Breast epithelium (tissue), 4 donors: ENCODE data around the gene RNPC3. TPM values are rescaled to one million over a fixed set of nuclear protein-coding genes. Genes with fewer than 3 reads are reported as not detected.
A peak's percentile ranks its signal among the peaks of the same experiment; 100 is the strongest.

Experiments used
- DNase-seq, 2 donors: peaks; one replicate each; pipeline ENCODE4 v3.0.0-alpha.2; 2019; ENCODE audit warnings: low spot score in 2 of 2
- H3K27ac ChIP-seq, 2 donors: fragments of 200-600 bp; sonication (generic) in 1 of 2; one replicate each; pipeline ENCODE4 v1.5.1; 2016 to 2019; ENCODE audit warnings: mild to moderate bottlenecking in 1 of 2
- H3K27me3 ChIP-seq, 2 donors: fragments of 200-600 bp; sonication (generic) in 1 of 2; one replicate each; pipeline versions ENCODE4 v1.5.1 to v1.6.0; 2017 to 2019; ENCODE audit warnings: control low read depth in 1 of 2, mild to moderate bottlenecking in 1 of 2
- H3K36me3 ChIP-seq: fragments of 200-600 bp; one replicate; pipeline ENCODE4 v1.5.1; 2019
- H3K4me1 ChIP-seq, 2 donors: fragments of 200-600 bp; sonication (generic); one replicate each; pipeline ENCODE4 v1.5.1; 2016 to 2019; ENCODE audit warnings: control low read depth in 1 of 2
- H3K4me3 ChIP-seq, 3 donors: fragments of 200-600 bp; sonication (generic); 1 replicate in 2 of 3; 2 replicates in 1 of 3; pipeline ENCODE4 v1.5.1; 2016 to 2019; ENCODE audit warnings: mild to moderate bottlenecking in 3 of 3, moderate library complexity in 2 of 3
- H3K9me3 ChIP-seq, 2 donors: fragments of 200-600 bp; sonication (generic) in 1 of 2; one replicate each; pipeline ENCODE4 v1.5.1; 2016 to 2019; ENCODE audit warnings: control low read depth in 1 of 2
- POLR2A ChIP-seq: fragments of 450-650 bp; IDR thresholded peaks from one replicate; pipeline ENCODE4 v1.6.1; 2016; ENCODE audit warnings: antibody characterized with exemption, mild to moderate bottlenecking, moderate library complexity
- POLR2AphosphoS5 ChIP-seq, 3 donors: sonication (generic); formaldehyde crosslinking; IDR thresholded peaks; one replicate each; pipeline ENCODE4 v1.6.1; 2017; ENCODE audit warnings: antibody characterized with exemption in 3 of 3
- intact Hi-C: fragments of 100-400 bp; cut with DNase I; formaldehyde crosslinking; loops from one replicate; pipeline ENCODE4 v1.15.1; 2023; ENCODE audit warnings: low total_unique reads
- total RNA-seq, 3 donors: library from RNA; depleted of rRNA; stranded (reverse); fragments of >200 nt; gene quantifications; one replicate each; pipeline ENCODE4 v1.1.0, GENCODE V29; 2016
- TF ChIP-seq, protein P1 (sequence below), 3 donors: fragments of 450-650 bp; IDR thresholded peaks; one replicate each; pipeline ENCODE4 v1.5.1; 2016 to 2017; ENCODE audit warnings: antibody characterized with exemption in 3 of 3, mild to moderate bottlenecking in 3 of 3, moderate library complexity in 3 of 3

Gene RNPC3
- total RNA-seq, 3 donors from 2014 or later: 41.0 to 67.8 (median 58.7) TPM

- H3K27ac ChIP-seq: peak overlapping the region in 1 of 2 donors; percentile 65
- no peak for DNase-seq
- TF ChIP-seq POLR2A (no peak), POLR2AphosphoS5 (IDR thresholded peaks at IDR 0.05) (no peak)
- TF ChIP-seq, protein P1, sequence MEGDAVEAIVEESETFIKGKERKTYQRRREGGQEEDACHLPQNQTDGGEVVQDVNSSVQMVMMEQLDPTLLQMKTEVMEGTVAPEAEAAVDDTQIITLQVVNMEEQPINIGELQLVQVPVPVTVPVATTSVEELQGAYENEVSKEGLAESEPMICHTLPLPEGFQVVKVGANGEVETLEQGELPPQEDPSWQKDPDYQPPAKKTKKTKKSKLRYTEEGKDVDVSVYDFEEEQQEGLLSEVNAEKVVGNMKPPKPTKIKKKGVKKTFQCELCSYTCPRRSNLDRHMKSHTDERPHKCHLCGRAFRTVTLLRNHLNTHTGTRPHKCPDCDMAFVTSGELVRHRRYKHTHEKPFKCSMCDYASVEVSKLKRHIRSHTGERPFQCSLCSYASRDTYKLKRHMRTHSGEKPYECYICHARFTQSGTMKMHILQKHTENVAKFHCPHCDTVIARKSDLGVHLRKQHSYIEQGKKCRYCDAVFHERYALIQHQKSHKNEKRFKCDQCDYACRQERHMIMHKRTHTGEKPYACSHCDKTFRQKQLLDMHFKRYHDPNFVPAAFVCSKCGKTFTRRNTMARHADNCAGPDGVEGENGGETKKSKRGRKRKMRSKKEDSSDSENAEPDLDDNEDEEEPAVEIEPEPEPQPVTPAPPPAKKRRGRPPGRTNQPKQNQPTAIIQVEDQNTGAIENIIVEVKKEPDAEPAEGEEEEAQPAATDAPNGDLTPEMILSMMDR (IDR thresholded peaks at IDR 0.05): no peak
Observed at GRCh38 chr1:103525114-103525606, 339 bp upstream of the RNPC3 start.

GRCh38 chr1:103527331-103527730 is 1.8 kb downstream of the RNPC3 start:
- no peaks in the 10 kb centered on the region for H3K9me3 ChIP-seq
- H3K4me3 ChIP-seq: peak overlapping the region; percentile 70 to 94 (median 91)
- DNase-seq: no peak
- intact Hi-C loops: no loop called here
- H3K27ac ChIP-seq: no peak overlapping the region
- no peak for TF ChIP-seq POLR2AphosphoS5 (IDR thresholded peaks at IDR 0.05)
- TF ChIP-seq POLR2A: no peak
- TF ChIP-seq, protein P1 (IDR thresholded peaks at IDR 0.05): no peak
- no peaks in the 10 kb centered on the region for H3K27me3 ChIP-seq
- no peaks in the 10 kb centered on the region for H3K36me3 ChIP-seq
- peaks cover 0 to 12% of the 10 kb centered on the region in 2 donors for H3K4me1 ChIP-seq

More at GRCh38 chr1:103525114-103525606, 339 bp upstream of the RNPC3 start:
- Histone ChIP-seq H3K9me3 (no peaks in the 10 kb centered on the region), H3K4me3 (peak overlapping the region; percentile 10 to 62 (median 39)), H3K27me3 (no peaks in the 10 kb centered on the region), H3K4me1 (peaks cover 0 to 12% of the 10 kb centered on the region in 2 donors), H3K36me3 (no peaks in the 10 kb centered on the region)
- intact Hi-C loops: no loop called here

- Histone ChIP-seq H3K36me3 (no peaks in the 10 kb centered on the region), H3K4me3 (no peak overlapping the region), H3K4me1 (peaks cover 0 to 12% of the 10 kb centered on the region in 2 donors), H3K27me3 (no peaks in the 10 kb centered on the region), H3K27ac (no peak overlapping the region), H3K9me3 (no peaks in the 10 kb centered on the region)
- DNase-seq: no peak
- intact Hi-C loops: no loop called here
- TF ChIP-seq POLR2AphosphoS5 (IDR thresholded peaks at IDR 0.05) (no peak), POLR2A (no peak)
- TF ChIP-seq, protein P1 (IDR thresholded peaks at IDR 0.05): no peak
Observed at GRCh38 chr1:103529746-103530145, 4.2 kb downstream of the RNPC3 start.

GRCh38 chr1:103538226-103538625 is 12.7 kb downstream of the RNPC3 start:
- DNase-seq: no peak
- Histone ChIP-seq H3K4me3 (no peak overlapping the region), H3K4me1 (no peaks in the 10 kb centered on the region), H3K27ac (no peak overlapping the region), H3K9me3 (no peaks in the 10 kb centered on the region), H3K36me3 (peaks cover 16% of the 10 kb centered on the region), H3K27me3 (no peaks in the 10 kb centered on the region)
- TF ChIP-seq POLR2A (no peak), POLR2AphosphoS5 (IDR thresholded peaks at IDR 0.05) (no peak)
- TF ChIP-seq, protein P1 (IDR thresholded peaks at IDR 0.05): no peak
- intact Hi-C loops: no loop called here

GRCh38 chr1:103541431-103541830 is 15.9 kb downstream of the RNPC3 start:
- Histone ChIP-seq H3K27ac (no peak overlapping the region), H3K4me1 (no peaks in the 10 kb centered on the region), H3K27me3 (no peaks in the 10 kb centered on the region), H3K9me3 (no peaks in the 10 kb centered on the region), H3K4me3 (no peak overlapping the region), H3K36me3 (peaks cover 16% of the 10 kb centered on the region)
- intact Hi-C loops: no loop called here
- no peak for DNase-seq
- no peak for TF ChIP-seq POLR2AphosphoS5 (IDR thresholded peaks at IDR 0.05)
- TF ChIP-seq, protein P1 (IDR thresholded peaks at IDR 0.05): no peak
